Heart left ventricle (tissue), 16 donors: ENCODE results near the gene DCK. TPM values are rescaled to one million over a fixed set of nuclear protein-coding genes. Genes with fewer than 3 reads are reported as not detected.
A peak's percentile ranks its signal among the peaks of the same experiment; 100 is the strongest.

ENCODE experiments used
- ATAC-seq, 4 donors: fragments of 200-7000 bp; cut with Tn5 transposase; one replicate each; pipeline ENCODE4 v1.9.1; 2020 to 2022; ENCODE audit warnings: moderate library complexity in 4 of 4, mild to moderate bottlenecking in 3 of 4, moderate number of reproducible peaks in 1 of 4
- DNase-seq, 5 donors: peaks; one replicate each; pipeline ENCODE4 v3.0.0-alpha.2; 2020
- H3K27ac ChIP-seq, 12 donors: fragments of 200-600 bp; sonication (generic) in 4 of 12; one replicate each; pipeline versions ENCODE4 v1.5.0 to v1.8.0; 2016 to 2022; ENCODE audit warnings: mild to moderate bottlenecking in 2 of 12
- H3K27me3 ChIP-seq, 9 donors: fragments of 200-600 bp; sonication (generic) in 2 of 9; one replicate each; pipeline versions ENCODE4 v1.5.1 to v1.8.0; 2016 to 2022; ENCODE audit warnings: mild to moderate bottlenecking in 3 of 9
- H3K36me3 ChIP-seq, 9 donors: fragments of 200-600 bp; sonication (generic) in 2 of 9; one replicate each; pipeline versions ENCODE4 v1.5.0 to v1.8.0; 2018 to 2022; ENCODE audit warnings: mild to moderate bottlenecking in 2 of 9
- H3K4me1 ChIP-seq, 12 donors: fragments of 200-600 bp; sonication (generic) in 4 of 12; one replicate each; pipeline versions ENCODE4 v1.5.0 to v1.8.0; 2016 to 2022; ENCODE audit warnings: mild to moderate bottlenecking in 3 of 12
- H3K4me3 ChIP-seq, 12 donors: fragments of 200-600 bp; sonication (generic) in 4 of 12; one replicate each; pipeline versions ENCODE4 v1.5.0 to v1.8.0; 2017 to 2022; ENCODE audit warnings: mild to moderate bottlenecking in 9 of 12, moderate library complexity in 4 of 12
- H3K9me3 ChIP-seq, 12 donors: fragments of 200-600 bp; sonication (generic) in 4 of 12; one replicate each; pipeline versions ENCODE4 v1.5.0 to v1.8.0; 2016 to 2022; ENCODE audit warnings: mild to moderate bottlenecking in 1 of 12
- POLR2A ChIP-seq, 2 donors: fragments of 450-650 bp; IDR thresholded peaks; one replicate each; pipeline ENCODE4 v1.6.1; 2017; ENCODE audit warnings: antibody characterized with exemption in 2 of 2, mild to moderate bottlenecking in 2 of 2, moderate library complexity in 2 of 2
- WGBS, 4 donors: extraction: QIAGEN DNeasy Blood & Tissue Kit in 2 of 4; methylation state at CpG; one replicate each; pipeline versions ENCODE4 v1.1.5 to v1.1.7; 2013 to 2018; 5-methylcytosine and 5-hydroxymethylcytosine counted together
- intact Hi-C, 10 donors: fragments of 100-400 bp; cut with DNase I; formaldehyde crosslinking; loops; one replicate each; pipeline versions ENCODE4 v1.11.1 to v1.14.2; 2022
- polyA plus RNA-seq, 2 donors: library from polyadenylated mRNA; stranded (reverse); fragments of 200-250 nt; gene quantifications; one replicate each; pipeline ENCODE4 v1.2.3, GENCODE V29; 2013
- total RNA-seq, 9 donors: library from RNA; depleted of rRNA in 2 of 9; stranded (reverse); fragments of >200 nt in 2 of 9; fragmentation: NEBNext Ultra II Directional in 3 of 9; extraction: Animal tissue kit (Norgen Biotek cat#: 25700) in 3 of 9; gene quantifications; one replicate each; pipeline versions ENCODE4 v1.1.0 to v1.2.4, GENCODE V29; 2016 to 2023
- TF ChIP-seq, protein P1 (sequence below), 12 donors: fragments of 200-600 bp; sonication (generic) in 4 of 12; IDR thresholded peaks; one replicate each; pipeline versions ENCODE4 v1.5.0 to v1.8.0; 2018 to 2022; ENCODE audit warnings: antibody characterized with exemption in 12 of 12, mild to moderate bottlenecking in 5 of 12
- donor health status: ischemic (EF 13 %, LVEDD 7.1; RV severe dilation, severe dysfunction).
- donor health status: healthy with polysubstance abuse.
- donor health status: DM: no; HTN: yes; CAD: no.
- donor health status: DM: no; HTN: no; CAD: no.
- donor health status: ischemic (EF 25% LVEDD 6.9; RV normal size, moderate dysfunction).
- donor health status: ischemic (EF 25% LVEDD 5.7; RV mildly dilated, moderate dysfunction).
- donor health status: healthy.
- donor health status: DM: yes; HTN: yes; CAD: no.
- donor health status: ischemic (EF 35%, LVEDD 5.7; RV mildly dilated, moderate dysfunction).
- donor health status: nonischemic (EF 11% LVEDD 7.7; RV severe dilation, severe dysfunction).
- donor health status: DM: yes; HTN: yes; CAD: no.
- donor health status: PGD.
- donor health status: ischemic (EF 29% LVEDD 5.4; RV normal size, mild dysfunction).
- donor health status: nonischemic (EF 23%, LVEDD 6.1; RV moderate dilation, normal function).

Gene DCK
- total and polyA plus RNA-seq, 11 donors: 1.7 to 12.6 (median 6.8) TPM

DNA sequence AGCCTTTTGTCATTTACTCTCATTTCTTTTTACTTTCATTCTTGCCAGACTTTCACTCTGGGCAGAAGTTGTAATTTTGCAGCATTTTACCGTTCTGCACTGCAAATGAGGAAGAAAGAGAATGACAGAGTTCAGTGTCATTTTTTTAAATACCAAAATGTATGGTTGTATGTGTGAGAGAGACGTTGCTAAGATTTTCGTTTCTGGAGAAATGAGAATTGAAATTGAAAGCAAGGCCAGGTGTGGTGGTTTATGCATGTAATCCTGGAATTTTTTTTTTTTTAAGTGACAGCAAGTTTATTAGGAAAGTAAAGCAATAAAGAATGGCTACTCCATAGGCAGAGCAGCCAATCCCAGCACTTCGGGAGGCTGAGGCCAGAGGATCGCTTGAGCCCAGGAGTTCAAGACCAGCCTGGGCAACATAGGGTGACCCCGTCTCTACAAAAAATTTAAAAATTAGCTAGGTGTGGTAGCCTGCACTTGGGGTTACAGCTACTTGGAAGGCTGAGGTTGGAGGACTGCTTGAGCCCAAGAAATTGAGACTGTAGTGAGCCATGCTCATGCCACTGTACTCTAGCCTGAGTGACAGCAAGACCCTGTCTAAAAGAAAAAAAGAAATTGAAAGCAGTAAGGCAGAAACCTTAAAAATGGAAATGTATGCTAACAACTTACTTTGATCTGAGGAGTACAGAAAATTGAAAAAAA, 12.9 kb downstream of the DCK start:
- Histone ChIP-seq H3K27me3 (no peaks in the 10 kb centered on the region), H3K27ac (peak overlapping the region in 1 of 12 donors; percentile 78), H3K36me3 (peaks cover 0 to 6% (median 0%) of the 10 kb centered on the region in 9 donors), H3K9me3 (peaks cover 0 to 5% (median 0%) of the 10 kb centered on the region in 12 donors), H3K4me1 (peaks cover 0 to 18% (median 0%) of the 10 kb centered on the region in 12 donors), H3K4me3 (peak overlapping the region in 1 of 12 donors; percentile 2)
- ATAC-seq (no peak), DNase-seq (no peak)
- intact Hi-C loops: loop anchor here in 9 of 10 donors (5.0 to 10.0 kb wide), 5 partner anchors 169 to 362 kb away; partner anchors contain the start of genes GRSF1 (in 1 of the 9) and UTP3 (in 1 of the 9)
- no peak for TF ChIP-seq POLR2A (IDR thresholded peaks at IDR 0.05)
- TF ChIP-seq, protein P1, sequence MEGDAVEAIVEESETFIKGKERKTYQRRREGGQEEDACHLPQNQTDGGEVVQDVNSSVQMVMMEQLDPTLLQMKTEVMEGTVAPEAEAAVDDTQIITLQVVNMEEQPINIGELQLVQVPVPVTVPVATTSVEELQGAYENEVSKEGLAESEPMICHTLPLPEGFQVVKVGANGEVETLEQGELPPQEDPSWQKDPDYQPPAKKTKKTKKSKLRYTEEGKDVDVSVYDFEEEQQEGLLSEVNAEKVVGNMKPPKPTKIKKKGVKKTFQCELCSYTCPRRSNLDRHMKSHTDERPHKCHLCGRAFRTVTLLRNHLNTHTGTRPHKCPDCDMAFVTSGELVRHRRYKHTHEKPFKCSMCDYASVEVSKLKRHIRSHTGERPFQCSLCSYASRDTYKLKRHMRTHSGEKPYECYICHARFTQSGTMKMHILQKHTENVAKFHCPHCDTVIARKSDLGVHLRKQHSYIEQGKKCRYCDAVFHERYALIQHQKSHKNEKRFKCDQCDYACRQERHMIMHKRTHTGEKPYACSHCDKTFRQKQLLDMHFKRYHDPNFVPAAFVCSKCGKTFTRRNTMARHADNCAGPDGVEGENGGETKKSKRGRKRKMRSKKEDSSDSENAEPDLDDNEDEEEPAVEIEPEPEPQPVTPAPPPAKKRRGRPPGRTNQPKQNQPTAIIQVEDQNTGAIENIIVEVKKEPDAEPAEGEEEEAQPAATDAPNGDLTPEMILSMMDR (IDR thresholded peaks at IDR 0.05): no peak
- WGBS, 4 donors: 86 to 94% (median 90%) methylated on average over 6 of the region's 6 CpGs

DNA sequence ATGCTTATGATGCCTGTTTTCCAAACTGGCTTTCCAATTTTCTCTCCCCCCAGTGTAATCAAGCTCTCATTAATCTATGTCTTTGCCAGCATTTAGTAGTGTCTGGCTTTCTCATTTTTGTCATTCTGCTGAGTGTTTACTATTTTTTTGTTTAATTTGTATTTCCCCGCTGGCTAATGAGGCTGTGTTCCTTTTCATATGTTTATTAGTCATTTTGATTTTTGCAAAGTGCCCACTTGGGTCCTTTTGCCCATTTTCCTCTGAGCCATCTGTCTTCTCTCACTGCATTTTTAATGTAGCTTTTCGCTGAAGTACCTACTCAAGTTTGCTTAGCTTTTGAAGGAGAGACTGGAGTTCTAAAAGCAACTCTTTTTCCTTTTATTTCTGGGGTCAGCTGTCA, 14.7 kb downstream of the DCK start:
- no peaks in the 10 kb centered on the region for H3K27me3 ChIP-seq
- intact Hi-C loops: loop anchor here in 9 of 10 donors (2.0 to 10.0 kb wide), 6 partner anchors 171 to 363 kb away; partner anchors contain the start of genes GRSF1 (in 1 of the 9) and UTP3 (in 1 of the 9)
- H3K4me3 ChIP-seq: no peak overlapping the region
- peaks cover 0 to 18% (median 0%) of the 10 kb centered on the region in 12 donors for H3K4me1 ChIP-seq
- no peak for ATAC-seq
- 95 to 100% (median 96%) methylated on average over 2 of the region's 2 CpGs for WGBS, 4 donors
- H3K9me3 ChIP-seq: no peaks in the 10 kb centered on the region
- peaks cover 0 to 6% (median 0%) of the 10 kb centered on the region in 9 donors for H3K36me3 ChIP-seq
- TF ChIP-seq, protein P1 (IDR thresholded peaks at IDR 0.05): no peak
- TF ChIP-seq POLR2A (IDR thresholded peaks at IDR 0.05): no peak
- H3K27ac ChIP-seq: no peak overlapping the region
- no peak for DNase-seq

DNA sequence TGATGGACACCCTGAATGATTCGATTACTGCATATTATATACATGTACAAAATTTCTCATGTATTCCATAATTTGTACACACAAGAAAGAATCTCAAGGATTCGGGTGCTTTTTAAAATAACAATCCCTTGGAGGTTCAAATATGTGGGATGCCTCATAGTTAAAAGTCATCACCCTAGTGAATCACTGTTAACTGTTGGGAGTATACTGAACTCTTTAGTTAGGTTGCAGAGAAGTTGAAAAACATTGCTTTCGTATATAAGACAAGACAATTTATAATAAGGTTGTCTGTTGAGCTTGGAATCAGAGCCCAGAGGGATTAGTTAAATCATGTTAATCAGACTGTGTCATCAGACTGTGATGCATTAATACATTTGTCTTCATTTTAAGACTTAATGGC, 15.6 kb downstream of the DCK start:
- Histone ChIP-seq H3K4me3 (no peak overlapping the region), H3K36me3 (peaks cover 0 to 6% (median 0%) of the 10 kb centered on the region in 9 donors), H3K4me1 (peaks cover 0 to 18% (median 0%) of the 10 kb centered on the region in 12 donors), H3K9me3 (no peaks in the 10 kb centered on the region), H3K27ac (no peak overlapping the region), H3K27me3 (no peaks in the 10 kb centered on the region)
- TF ChIP-seq POLR2A (IDR thresholded peaks at IDR 0.05): no peak
- TF ChIP-seq, protein P1 (IDR thresholded peaks at IDR 0.05): no peak
- DNase-seq: no peak
- ATAC-seq: no peak
- 75 to 86% (median 81%) methylated on average over 3 of the region's 3 CpGs for WGBS, 4 donors
- intact Hi-C loops: loop anchor here in 9 of 10 donors (2.0 to 10.0 kb wide), 6 partner anchors 172 to 364 kb away; partner anchors contain the start of genes GRSF1 (in 1 of the 9) and UTP3 (in 1 of the 9)

DNA sequence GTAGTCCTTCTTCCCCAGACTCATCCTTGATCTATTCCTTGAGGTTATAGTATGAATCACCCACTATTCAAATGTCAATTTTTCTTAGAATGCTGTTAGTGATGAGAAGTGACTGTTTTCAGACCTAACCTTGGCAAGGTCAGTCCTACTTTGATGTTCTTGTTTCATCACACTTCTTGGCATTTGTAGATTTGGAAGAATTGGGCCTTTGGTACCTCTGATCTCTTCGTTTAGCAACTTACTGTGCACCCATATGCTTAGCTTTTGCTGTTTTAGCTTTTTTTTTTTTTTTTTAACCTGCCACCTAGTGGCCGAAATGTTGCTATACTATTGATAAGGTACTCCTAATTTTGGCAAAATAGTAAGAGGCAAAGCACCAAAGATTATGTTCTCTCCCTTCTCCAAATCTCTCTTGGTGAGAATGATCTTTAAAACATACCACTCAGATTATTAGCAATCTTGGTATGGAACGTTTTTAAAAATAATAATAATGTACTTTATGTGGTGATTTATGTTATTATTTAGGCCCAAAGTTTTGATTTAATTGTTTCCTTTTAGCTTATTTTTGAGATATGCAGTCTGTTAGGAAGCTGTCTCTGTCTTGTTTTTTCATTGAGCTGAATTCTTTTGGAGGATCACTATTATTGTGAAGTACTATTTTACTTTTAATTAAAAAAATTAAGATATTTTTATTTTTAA, 16.6 kb downstream of the DCK start:
- ATAC-seq (peak in 1 of 4 donors; percentile 56), DNase-seq (no peak)
- Histone ChIP-seq H3K27ac (no peak overlapping the region), H3K9me3 (no peaks in the 10 kb centered on the region), H3K4me3 (no peak overlapping the region), H3K4me1 (peaks cover 0 to 18% (median 0%) of the 10 kb centered on the region in 12 donors), H3K36me3 (peaks cover 0 to 6% (median 0%) of the 10 kb centered on the region in 9 donors), H3K27me3 (no peaks in the 10 kb centered on the region)
- WGBS, 4 donors: 5 to 12% (median 8%) methylated on average over 3 of the region's 3 CpGs
- intact Hi-C loops: loop anchor here (2.0 to 10.0 kb wide), 6 partner anchors 173 to 365 kb away; partner anchors contain the start of genes GRSF1 (in 1 of the 10) and UTP3 (in 1 of the 10)
- TF ChIP-seq POLR2A (IDR thresholded peaks at IDR 0.05): no peak
- TF ChIP-seq, protein P1 (IDR thresholded peaks at IDR 0.05): peak; percentile 57 to 79 (median 64)
